ENCODE data around the gene TIAM1.

- TF ChIP-seq CTCF (IDR thresholded peaks at IDR 0.05) (no peak), POLR2A (IDR thresholded peaks at IDR 0.05) (no peak), POLR2AphosphoS5 (IDR thresholded peaks at IDR 0.05) (no peak)
Measured at GRCh38 chr21:31191553-31191952, 152.5 kb downstream of the TIAM1 start.

All from prostate gland (tissue), 2 donors.